Measurements from ENCODE around the gene NBPF3.
"Not testable (repeated sequence)": the region's sequence is repeated elsewhere in the genome, so short reads cannot be mapped to it uniquely, and the experiment has no call there.

NBPF3 gene

GRCh38 chr1:21406659-21407058 is 33.3 kb upstream of the NBPF3 start:
- TF ChIP-seq, protein P1, sequence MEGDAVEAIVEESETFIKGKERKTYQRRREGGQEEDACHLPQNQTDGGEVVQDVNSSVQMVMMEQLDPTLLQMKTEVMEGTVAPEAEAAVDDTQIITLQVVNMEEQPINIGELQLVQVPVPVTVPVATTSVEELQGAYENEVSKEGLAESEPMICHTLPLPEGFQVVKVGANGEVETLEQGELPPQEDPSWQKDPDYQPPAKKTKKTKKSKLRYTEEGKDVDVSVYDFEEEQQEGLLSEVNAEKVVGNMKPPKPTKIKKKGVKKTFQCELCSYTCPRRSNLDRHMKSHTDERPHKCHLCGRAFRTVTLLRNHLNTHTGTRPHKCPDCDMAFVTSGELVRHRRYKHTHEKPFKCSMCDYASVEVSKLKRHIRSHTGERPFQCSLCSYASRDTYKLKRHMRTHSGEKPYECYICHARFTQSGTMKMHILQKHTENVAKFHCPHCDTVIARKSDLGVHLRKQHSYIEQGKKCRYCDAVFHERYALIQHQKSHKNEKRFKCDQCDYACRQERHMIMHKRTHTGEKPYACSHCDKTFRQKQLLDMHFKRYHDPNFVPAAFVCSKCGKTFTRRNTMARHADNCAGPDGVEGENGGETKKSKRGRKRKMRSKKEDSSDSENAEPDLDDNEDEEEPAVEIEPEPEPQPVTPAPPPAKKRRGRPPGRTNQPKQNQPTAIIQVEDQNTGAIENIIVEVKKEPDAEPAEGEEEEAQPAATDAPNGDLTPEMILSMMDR (IDR thresholded peaks at IDR 0.05; ENCODE audit: borderline replicate concordance, control extremely low read depth, extremely low read depth, insufficient read depth, missing control alignments): no peak
- no peak for DNase-seq (ENCODE audit: low spot score)
- in situ Hi-C loops (cut with MboI; ENCODE audit: low sequenced_read_pairs, unreplicated experiment): no loop called here

DNA sequence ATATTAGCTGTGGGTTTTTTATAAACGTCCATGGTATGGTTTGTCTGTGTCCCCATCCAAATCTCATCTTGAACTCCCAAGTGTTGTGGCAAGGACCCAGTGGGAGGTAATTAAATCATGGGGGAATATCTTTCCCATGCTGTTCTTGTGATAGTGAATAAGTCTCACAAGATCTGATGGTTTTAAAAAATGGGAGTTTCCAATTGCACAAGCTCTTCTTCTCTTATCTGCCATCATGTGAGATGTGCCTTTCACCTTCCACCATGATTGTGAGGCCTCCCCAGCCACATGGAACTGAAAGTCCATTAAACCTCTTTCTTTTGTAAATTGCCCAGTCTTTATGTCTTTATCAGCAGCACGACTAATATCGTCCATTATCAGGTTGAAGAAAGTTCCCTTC is 30.0 kb upstream of the NBPF3 start:
- DNase-seq (ENCODE audit: low spot score); in situ Hi-C loops (cut with MboI; ENCODE audit: low sequenced_read_pairs, unreplicated experiment): not testable (repeated sequence)

- TF ChIP-seq, protein P1 (IDR thresholded peaks at IDR 0.05; ENCODE audit: borderline replicate concordance, control extremely low read depth, extremely low read depth, insufficient read depth, missing control alignments): no peak
- in situ Hi-C loops (cut with MboI; ENCODE audit: low sequenced_read_pairs, unreplicated experiment): no loop called here
Observed at GRCh38 chr1:21414015-21414414, 25.9 kb upstream of the NBPF3 start.

GRCh38 chr1:21420378-21420777 is 19.6 kb upstream of the NBPF3 start:
- in situ Hi-C loops (cut with MboI; ENCODE audit: low sequenced_read_pairs, unreplicated experiment); DNase-seq (ENCODE audit: low spot score): not testable (repeated sequence)

More at GRCh38 chr1:21414015-21414414, 25.9 kb upstream of the NBPF3 start:
- DNase-seq (ENCODE audit: low spot score): no peak

DNA sequence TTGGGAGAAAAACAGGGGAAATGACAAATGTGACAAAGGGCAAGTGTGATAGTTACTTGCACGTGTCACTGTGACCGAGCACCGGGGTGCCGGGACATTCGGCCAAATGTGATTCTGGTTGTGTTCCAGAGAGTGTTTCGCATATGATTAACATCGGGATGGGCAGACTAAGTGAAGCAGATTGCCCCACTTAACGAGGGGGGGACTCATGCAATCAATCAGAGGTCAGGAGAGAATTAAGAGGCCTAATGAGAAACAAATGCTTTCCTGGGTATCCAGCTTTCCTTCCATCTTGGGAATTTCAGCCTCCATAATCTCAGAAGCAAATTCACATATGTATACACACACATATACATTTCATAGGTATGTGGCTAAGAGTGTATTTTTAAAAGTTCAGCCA is 18.6 kb upstream of the NBPF3 start:
- in situ Hi-C loops (cut with MboI; ENCODE audit: low sequenced_read_pairs, unreplicated experiment); DNase-seq (ENCODE audit: low spot score): not testable (repeated sequence)

DNA sequence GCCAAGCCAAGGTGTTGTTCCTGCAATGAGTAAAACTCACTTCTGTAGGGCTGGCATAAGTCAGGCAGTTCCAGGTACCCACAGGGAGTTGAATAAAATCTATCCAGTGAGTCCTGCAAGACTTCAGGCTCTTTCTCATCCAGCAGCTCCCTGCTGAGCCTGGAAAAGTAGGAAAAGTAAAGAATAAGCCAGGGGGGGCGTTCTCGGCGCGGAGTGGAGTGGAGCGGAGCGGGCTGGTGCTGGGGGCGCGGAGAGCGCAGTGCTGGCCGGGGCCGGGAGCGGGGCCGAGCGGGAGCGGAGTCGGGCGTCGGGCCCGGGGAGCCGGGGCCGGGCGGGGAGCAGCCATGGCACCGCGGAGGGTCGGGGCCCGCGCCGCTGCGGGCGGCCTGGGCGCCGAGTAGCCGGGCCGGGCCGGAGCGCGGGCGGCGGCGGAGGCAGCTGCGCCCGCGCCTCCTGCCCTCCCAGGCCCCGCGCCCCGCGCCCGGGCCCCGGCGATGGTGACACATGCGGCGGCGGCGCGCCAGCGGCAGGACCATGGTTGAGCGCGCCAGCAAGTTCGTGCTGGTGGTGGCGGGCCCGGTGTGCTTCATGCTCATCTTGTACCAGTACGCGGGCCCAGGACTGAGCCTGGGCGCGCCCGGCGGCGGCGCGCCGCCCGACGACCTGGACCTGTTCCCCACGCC is 12.0 kb upstream of the NBPF3 start:
- in situ Hi-C loops (cut with MboI; ENCODE audit: low sequenced_read_pairs, unreplicated experiment); DNase-seq (ENCODE audit: low spot score): not testable (repeated sequence)

DNA sequence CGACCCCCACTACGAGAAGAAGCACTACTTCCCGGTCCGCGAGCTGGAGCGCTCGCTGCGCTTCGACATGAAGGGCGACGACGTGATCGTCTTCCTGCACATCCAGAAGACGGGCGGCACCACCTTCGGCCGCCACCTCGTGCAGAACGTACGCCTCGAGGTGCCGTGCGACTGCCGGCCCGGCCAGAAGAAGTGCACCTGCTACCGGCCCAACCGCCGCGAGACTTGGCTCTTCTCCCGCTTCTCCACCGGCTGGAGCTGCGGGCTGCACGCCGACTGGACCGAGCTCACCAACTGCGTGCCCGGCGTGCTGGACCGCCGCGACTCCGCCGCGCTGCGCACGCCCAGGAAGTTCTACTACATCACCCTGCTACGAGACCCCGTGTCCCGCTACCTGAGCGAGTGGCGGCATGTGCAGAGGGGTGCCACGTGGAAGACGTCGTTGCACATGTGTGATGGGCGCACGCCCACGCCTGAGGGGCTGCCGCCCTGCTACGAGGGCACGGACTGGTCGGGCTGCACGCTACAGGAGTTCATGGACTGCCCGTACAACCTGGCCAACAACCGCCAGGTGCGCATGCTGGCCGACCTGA is 11.4 kb upstream of the NBPF3 start:
- DNase-seq (ENCODE audit: low spot score); in situ Hi-C loops (cut with MboI; ENCODE audit: low sequenced_read_pairs, unreplicated experiment): not testable (repeated sequence)

DNA sequence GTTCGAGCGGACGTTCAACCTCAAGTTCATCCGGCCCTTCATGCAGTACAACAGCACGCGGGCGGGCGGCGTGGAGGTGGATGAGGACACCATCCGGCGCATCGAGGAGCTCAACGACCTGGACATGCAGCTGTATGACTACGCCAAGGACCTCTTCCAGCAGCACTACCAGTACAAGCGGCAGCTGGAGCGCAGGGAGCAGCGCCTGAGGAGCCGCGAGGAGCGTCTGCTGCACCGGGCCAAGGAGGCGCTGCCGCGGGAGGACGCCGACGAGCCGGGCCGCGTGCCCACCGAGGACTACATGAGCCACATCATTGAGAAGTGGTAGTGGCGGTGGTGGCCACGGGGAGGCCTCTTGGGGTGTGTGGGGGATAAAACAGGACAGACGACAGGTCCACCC is 10.7 kb upstream of the NBPF3 start:
- in situ Hi-C loops (cut with MboI; ENCODE audit: low sequenced_read_pairs, unreplicated experiment); DNase-seq (ENCODE audit: low spot score): not testable (repeated sequence)

DNA sequence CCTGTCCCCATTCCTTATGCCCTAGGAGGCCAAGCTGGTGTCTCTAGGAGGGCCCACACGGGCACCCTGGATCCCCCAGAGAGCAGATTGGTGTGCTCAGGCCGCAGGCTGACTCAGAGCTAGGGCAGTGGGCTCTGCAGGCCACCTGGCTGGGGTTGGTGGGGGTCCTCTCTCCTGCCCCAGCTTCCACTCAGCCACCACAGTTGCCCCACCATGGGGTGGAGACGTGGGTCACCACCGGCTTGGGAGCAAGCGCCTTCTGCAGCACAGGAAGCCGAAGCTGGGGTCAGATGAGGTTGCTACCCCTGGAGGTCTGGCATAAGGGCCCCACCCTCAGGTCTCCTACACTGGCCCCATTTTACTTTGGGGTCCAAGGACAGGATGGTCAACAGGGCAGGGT is 9.1 kb upstream of the NBPF3 start:
- DNase-seq (ENCODE audit: low spot score); in situ Hi-C loops (cut with MboI; ENCODE audit: low sequenced_read_pairs, unreplicated experiment): not testable (repeated sequence)

- TF ChIP-seq, protein P1 (IDR thresholded peaks at IDR 0.05; ENCODE audit: borderline replicate concordance, control extremely low read depth, extremely low read depth, insufficient read depth, missing control alignments): no peak
- in situ Hi-C loops (cut with MboI; ENCODE audit: low sequenced_read_pairs, unreplicated experiment): no loop called here
- no peak for DNase-seq (ENCODE audit: low spot score)
Observed at GRCh38 chr1:21434394-21434793, 5.5 kb upstream of the NBPF3 start.
